HEK293 (cell line): ENCODE measurements around the gene CNPY4.

Experiments used
- ATF2 ChIP-seq: fragments of 450-650 bp; formaldehyde crosslinking; IDR thresholded peaks from 2 replicates; pipeline ENCODE4 v1.5.1; 2016; ENCODE audit warnings: missing biosample characterization, missing genetic modification characterization, low read depth
- CTCF ChIP-seq: fragments of 450-650 bp; formaldehyde crosslinking; IDR thresholded peaks from 2 replicates; pipeline ENCODE4 v1.5.1; 2016; ENCODE audit warnings: missing biosample characterization, missing genetic modification characterization
- KLF10 ChIP-seq: fragments of 450-650 bp; IDR thresholded peaks from 2 replicates; pipeline ENCODE4 v1.5.1; 2018; ENCODE audit warnings: missing biosample characterization, mild to moderate bottlenecking, missing genetic modification characterization
- TCF7L2 ChIP-seq: IDR thresholded peaks from 2 replicates; pipeline ENCODE4 v1.6.1; 2011; ENCODE audit warnings: low read depth, mild to moderate bottlenecking, inconsistent platforms, low read length, moderate library complexity, borderline replicate concordance
- YY2 ChIP-seq: fragments of 450-650 bp; formaldehyde crosslinking; IDR thresholded peaks from 2 replicates; pipeline ENCODE4 v1.5.1; 2016; ENCODE audit warnings: missing biosample characterization, missing genetic modification characterization
- ZBTB1 ChIP-seq: fragments of 450-650 bp; formaldehyde crosslinking; IDR thresholded peaks from 2 replicates; pipeline ENCODE4 v1.5.1; 2016; ENCODE audit warnings: missing biosample characterization, missing genetic modification characterization
- ZBTB21 ChIP-seq: fragments of 450-650 bp; formaldehyde crosslinking; IDR thresholded peaks from 2 replicates; pipeline ENCODE4 v1.5.1; 2017; ENCODE audit warnings: missing biosample characterization, missing genetic modification characterization
- ZBTB7A ChIP-seq: fragments of 450-650 bp; formaldehyde crosslinking; IDR thresholded peaks from 2 replicates; pipeline ENCODE4 v1.5.1; 2016; ENCODE audit warnings: low read depth, missing biosample characterization, missing genetic modification characterization
- ZNF18 ChIP-seq: fragments of 450-650 bp; formaldehyde crosslinking; IDR thresholded peaks from 2 replicates; pipeline ENCODE4 v1.5.1; 2016; ENCODE audit warnings: missing biosample characterization, missing genetic modification characterization
- ZNF398 ChIP-seq: fragments of 450-650 bp; formaldehyde crosslinking; IDR thresholded peaks from 2 replicates; pipeline ENCODE4 v1.5.1; 2017; ENCODE audit warnings: missing biosample characterization, missing genetic modification characterization
- ZNF488 ChIP-seq: fragments of 450-650 bp; formaldehyde crosslinking; IDR thresholded peaks from 2 replicates; pipeline ENCODE4 v1.5.1; 2016; ENCODE audit warnings: missing biosample characterization, missing genetic modification characterization
- ZNF530 ChIP-seq: fragments of 450-650 bp; formaldehyde crosslinking; IDR thresholded peaks from 2 replicates; pipeline ENCODE4 v1.5.1; 2016; ENCODE audit warnings: low read depth, missing biosample characterization, missing genetic modification characterization
- ZNF549 ChIP-seq: fragments of 450-650 bp; IDR thresholded peaks from 2 replicates; pipeline ENCODE4 v1.5.1; 2018; ENCODE audit warnings: missing biosample characterization, missing genetic modification characterization, mild to moderate bottlenecking, inconsistent platforms, moderate library complexity

DNA sequence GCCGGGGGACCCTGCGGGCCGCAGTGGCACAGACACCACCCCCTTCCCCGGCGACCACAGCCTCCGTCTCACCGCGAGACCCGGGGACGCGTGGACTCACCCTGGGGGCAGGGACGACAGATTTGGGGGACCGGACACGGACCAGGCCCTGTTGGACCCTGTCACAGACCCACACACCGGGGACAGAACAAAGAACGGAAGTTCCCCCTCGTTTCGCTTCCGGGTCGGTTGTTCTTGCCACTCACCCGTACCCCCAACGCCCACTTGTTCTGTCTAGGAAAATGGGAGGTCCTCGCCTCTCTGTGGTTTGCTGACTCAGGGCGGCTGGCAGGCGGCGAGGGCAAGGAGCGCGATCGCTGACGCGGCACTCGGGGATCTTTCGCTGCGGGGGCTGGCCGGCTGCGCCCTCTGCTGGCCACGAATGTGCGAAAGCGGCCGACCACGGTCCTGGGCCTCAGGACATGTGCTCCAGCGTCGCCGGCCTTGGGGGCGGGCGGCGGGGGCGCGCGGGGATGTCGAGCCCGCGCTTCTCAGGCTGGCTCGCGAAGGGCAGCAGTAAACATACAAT lies 37.8 kb upstream of the CNPY4 start, which contains the start of gene ZNF3:
- TF ChIP-seq ZNF18 (tag by site-specific recombination) (no peak), ZNF398 (tag by site-specific recombination) (no peak), ZBTB1 (tag by site-specific recombination) (no peak), KLF10 (peak; percentile 91), ZNF530 (no peak), ZBTB7A (tag by site-specific recombination) (peak; percentile 89), CTCF (tag by site-specific recombination) (peak; percentile 98), YY2 (tag by site-specific recombination) (0 out of 2 replicates have a peak, but pooled peaks have one; percentile 45), ATF2 (tag by site-specific recombination) (no peak), ZNF549 (tag by site-specific recombination) (no peak), ZNF488 (tag by site-specific recombination) (no peak), ZBTB21 (peak; percentile 72), TCF7L2 (no peak)
